K562 (cell line): ENCODE measurements around the gene MAP3K14.

Experiments used
- POLR2AphosphoS5 ChIP-seq: IDR thresholded peaks from 2 replicates; pipeline ENCODE4 v1.6.1; 2011; ENCODE audit warnings: mild to moderate bottlenecking, low read depth, low read length, moderate library complexity; ENCODE audit not compliant: control insufficient read depth, insufficient read depth
- TRIM24 ChIP-seq, 2 experiments: fragments of 450-650 bp; IDR thresholded peaks; 2 replicates each; pipeline ENCODE4 v1.6.1; 2016

DNA sequence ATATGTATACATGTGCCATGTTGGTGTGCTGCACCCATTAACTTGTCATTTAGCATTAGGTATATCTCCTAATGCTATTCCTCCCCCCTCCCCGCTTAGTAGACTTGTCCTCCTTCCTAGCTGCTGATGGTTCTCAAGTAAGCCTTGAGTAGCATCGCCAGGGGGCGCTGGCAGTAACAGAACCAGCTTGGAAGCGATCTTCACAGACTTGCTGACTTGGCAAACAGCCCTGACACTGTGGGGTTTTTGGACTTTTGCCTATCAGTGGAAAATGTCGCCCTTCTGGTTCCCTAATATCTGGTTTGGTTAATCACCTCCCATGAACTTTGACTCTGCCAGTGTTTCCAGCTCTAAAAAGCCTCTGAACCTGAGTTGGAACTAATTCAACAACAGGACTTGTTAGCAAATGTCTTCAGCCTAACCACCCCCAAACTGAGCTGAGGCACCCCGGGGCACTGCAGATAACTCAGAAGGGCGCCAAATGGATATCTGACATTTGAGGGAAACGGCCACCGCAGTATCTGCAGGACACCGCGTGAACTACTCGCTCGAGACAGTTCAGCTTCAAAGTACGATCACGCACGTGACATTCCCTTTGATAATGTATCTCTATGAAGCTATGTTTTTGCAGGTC, 39.5 kb downstream of the MAP3K14 start:
- peak; percentile 35; the same call in 1 of the 2 replicates for TF ChIP-seq POLR2AphosphoS5
- no peak for TF ChIP-seq TRIM24 (IDR thresholded peaks at IDR 0.05)
